Measurements from ENCODE around the gene SPAG7. TPM values are rescaled to one million over a fixed set of nuclear protein-coding genes. Genes with fewer than 3 reads are reported as not detected.
A peak's percentile ranks its signal among the peaks of the same experiment; 100 is the strongest.

Gene SPAG7
- total RNA-seq, 1 experiment from 2014 or later, result 57.1 TPM

GRCh38 chr17:4950746-4951204, 16.8 kb downstream of the SPAG7 start, which contains the start of gene ENO3:
Gene ENO3, plus strand, starts transcription at chr17:4951119. Its CDS starts 711 bp downstream, at chr17:4951830.
- no peak for DNase-seq (ENCODE audit: extremely low read depth, low read depth)

GRCh38 chr17:4950075-4950745, 17.4 kb downstream of the SPAG7 start:
- DNase-seq (ENCODE audit: extremely low read depth, low read depth), result no peak

GRCh38 chr17:4949321-4950074, 18.1 kb downstream of the SPAG7 start:
- DNase-seq (ENCODE audit: extremely low read depth, low read depth), result peak; percentile 68

GRCh38 chr17:4948931-4949320, 18.7 kb downstream of the SPAG7 start:
- DNase-seq (ENCODE audit: extremely low read depth, low read depth), result peak; percentile 87

- peak; percentile 92 for DNase-seq (ENCODE audit: extremely low read depth, low read depth)
Observed at GRCh38 chr17:4948166-4948930, 19.3 kb downstream of the SPAG7 start, which contains the start of gene PFN1. Gene PFN1, minus strand, starts transcription at chr17:4948530. Its CDS starts 136 bp downstream, at chr17:4948394.

- no peak for DNase-seq (ENCODE audit: extremely low read depth, low read depth)
Observed at GRCh38 chr17:4947411-4948165, 20.0 kb downstream of the SPAG7 start.

GRCh38 chr17:4947010-4947410, 20.6 kb downstream of the SPAG7 start:
- DNase-seq (ENCODE audit: extremely low read depth, low read depth), result no peak

- no peak for DNase-seq (ENCODE audit: extremely low read depth, low read depth)
Observed at GRCh38 chr17:4946312-4946976, 21.2 kb downstream of the SPAG7 start.

GRCh38 chr17:4945944-4946280, 21.7 kb downstream of the SPAG7 start:
- DNase-seq (ENCODE audit: extremely low read depth, low read depth), result no peak

- peak; percentile 89 for DNase-seq (ENCODE audit: extremely low read depth, low read depth)
Observed at GRCh38 chr17:4945176-4945943, 22.3 kb downstream of the SPAG7 start.

- DNase-seq (ENCODE audit: extremely low read depth, low read depth), result no peak
Observed at GRCh38 chr17:4944554-4945175, 23.0 kb downstream of the SPAG7 start.

- DNase-seq (ENCODE audit: extremely low read depth, low read depth), result no peak
Observed at GRCh38 chr17:4944163-4944553, 23.5 kb downstream of the SPAG7 start.

GRCh38 chr17:4942760-4943508, 24.7 kb downstream of the SPAG7 start:
- no peak for DNase-seq (ENCODE audit: extremely low read depth, low read depth)

- no peak for DNase-seq (ENCODE audit: extremely low read depth, low read depth)
Observed at GRCh38 chr17:4941319-4941610, 26.4 kb downstream of the SPAG7 start.

GRCh38 chr17:4940555-4941318, 26.9 kb downstream of the SPAG7 start:
- no peak for DNase-seq (ENCODE audit: extremely low read depth, low read depth)

GRCh38 chr17:4939796-4940554, 27.6 kb downstream of the SPAG7 start, which contains the start of the genes RNF167 and SLC25A11:
Gene RNF167, plus strand, starts transcription at chr17:4940268. Its CDS starts 642 bp downstream, at chr17:4940910.
Gene SLC25A11, minus strand, starts transcription at chr17:4940046. Its CDS starts 136 bp downstream, at chr17:4939910.
- peak; percentile 100 for DNase-seq (ENCODE audit: extremely low read depth, low read depth)

GRCh38 chr17:4939546-4939795, 28.1 kb downstream of the SPAG7 start:
- no peak for DNase-seq (ENCODE audit: extremely low read depth, low read depth)

Measured in NCI-H460 (cell line).